Activated CD8-positive, alpha-beta T cell treated with anti-CD3 and anti-CD28 coated beads for 36 hours (primary cell): ENCODE measurements around the gene LCAT. TPM values are rescaled to one million over a fixed set of nuclear protein-coding genes. Genes with fewer than 3 reads are reported as not detected.
A peak's percentile ranks its signal among the peaks of the same experiment; 100 is the strongest.

Source experiments
- ATAC-seq: fragments of 200-7000 bp; cut with Tn5 transposase; one replicate; pipeline ENCODE4 v1.10.0; 2021; ENCODE audit warnings: mild to moderate bottlenecking, moderate library complexity
- CTCF ChIA-PET: fragments of 350-600 bp; sonication (Branson Sonifier 250); formaldehyde crosslinking; loops from one replicate; lab custom pipeline; 2021; ENCODE audit warnings: antibody characterized with exemption; lab: Charles Lee
- POLR2A ChIA-PET: fragments of 350-600 bp; sonication (Branson Sonifier 250); formaldehyde crosslinking; loops from one replicate; lab custom pipeline; 2021; ENCODE audit warnings: antibody characterized with exemption; lab: Charles Lee
- DNase-seq: peaks from one replicate; pipeline ENCODE4 v3.0.0-alpha.2; 2020
- H3K27ac Mint-ChIP-seq: one replicate; pipeline ENCODE4 v1.8.0; 2021; ENCODE audit warnings: mild to moderate bottlenecking, mixed read lengths
- H3K27me3 Mint-ChIP-seq: one replicate; pipeline ENCODE4 v1.8.0; 2021; ENCODE audit warnings: mixed read lengths
- H3K36me3 Mint-ChIP-seq: one replicate; pipeline ENCODE4 v1.8.0; 2021; ENCODE audit warnings: low read depth, mixed read lengths
- H3K4me1 Mint-ChIP-seq: one replicate; pipeline ENCODE4 v1.8.0; 2021; ENCODE audit warnings: low read depth, mixed read lengths
- H3K4me3 Mint-ChIP-seq: one replicate; pipeline ENCODE4 v1.8.0; 2021; ENCODE audit warnings: mild to moderate bottlenecking, moderate library complexity, mixed read lengths
- H3K9me3 Mint-ChIP-seq: one replicate; pipeline ENCODE4 v1.8.0; 2021; ENCODE audit warnings: mixed read lengths
- CTCF ChIP-seq: fragments of 200-600 bp; IDR thresholded peaks from one replicate; pipeline ENCODE4 v1.8.0; 2022; ENCODE audit warnings: antibody characterized with exemption, mild to moderate bottlenecking
- intact Hi-C: fragments of 100-400 bp; cut with micrococcal nuclease; formaldehyde crosslinking; loops from one replicate; pipeline ENCODE4 v1.10.0; 2022
- total RNA-seq, 2 experiments: library from RNA; stranded (reverse); gene quantifications; one replicate each; pipeline ENCODE4 v1.2.3, GENCODE V29; 2021

LCAT gene
- total RNA-seq, 2 experiments from 2014 or later = 10.6 to 14.3 TPM

DNA sequence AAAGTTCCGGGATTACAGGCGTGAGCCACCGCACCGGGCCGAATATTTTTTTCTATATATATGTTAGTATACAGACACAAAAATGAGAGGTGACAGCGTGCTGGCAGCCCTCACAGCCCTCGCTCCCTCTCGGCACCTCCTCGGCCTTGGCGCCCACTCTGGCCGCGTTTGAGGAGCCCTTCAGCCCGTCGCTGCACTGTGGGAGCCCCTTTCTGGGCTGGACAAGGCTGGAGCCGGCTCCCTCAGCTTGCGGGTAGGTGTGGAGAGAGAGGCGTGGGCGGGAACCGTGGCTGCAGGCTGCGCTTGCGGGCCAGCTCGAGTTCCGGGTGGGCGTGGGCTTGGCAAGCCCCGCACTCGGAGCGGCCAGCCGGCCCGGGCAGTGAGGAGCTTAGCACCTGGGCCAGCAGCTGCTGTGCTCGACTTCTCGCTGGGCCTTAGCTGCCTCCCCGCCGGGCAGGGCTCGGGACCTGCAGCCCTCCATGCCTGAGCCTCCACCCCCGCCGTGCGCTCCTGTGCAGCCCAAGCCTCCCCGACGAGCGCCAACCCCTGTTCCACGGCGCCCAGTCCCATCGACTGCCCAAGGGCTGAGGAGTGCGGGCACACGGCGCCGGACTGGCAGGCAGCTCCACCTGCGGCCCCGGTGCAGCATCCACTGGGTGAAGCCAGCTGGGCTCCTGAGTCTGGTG lies 38.2 kb upstream of the LCAT start:
- CTCF ChIA-PET = interaction anchor here (0.8 to 2.4 kb wide), 7 partner anchors 10 to 246 kb away, joined by 3 to 6 read pairs (median 3); no protein-coding TSS in a partner anchor
- TF ChIP-seq CTCF = no peak
- Mint-ChIP-seq H3K36me3 (no peaks in the 10 kb centered on the region), H3K9me3 (no peaks in the 10 kb centered on the region), H3K27ac (no peak overlapping the region), H3K4me1 (peaks cover 21% of the 10 kb centered on the region), H3K4me3 (no peak overlapping the region), H3K27me3 (no peaks in the 10 kb centered on the region)
- POLR2A ChIA-PET = no interaction called here
- ATAC-seq = no peak
- intact Hi-C loops = no loop called here
- DNase-seq = no peak

- H3K4me1 Mint-ChIP-seq = peaks cover 21% of the 10 kb centered on the region
- intact Hi-C loops = no loop called here
- no peak within 1 kb of the TSS for H3K27ac Mint-ChIP-seq
- H3K9me3 Mint-ChIP-seq = no peaks in the 10 kb centered on the region
- H3K4me3 Mint-ChIP-seq = no peak within 1 kb of the TSS
- H3K27me3 Mint-ChIP-seq = no peaks in the 10 kb centered on the region
- ChIA-PET CTCF (interaction anchor here (0.8 to 1.6 kb wide), 4 partner anchors 9 to 50 kb away, joined by 3 to 6 read pairs (median 4); no protein-coding TSS in a partner anchor), POLR2A (no interaction called here)
- H3K36me3 Mint-ChIP-seq = no peaks in the 10 kb centered on the region
- no peak for DNase-seq
- TF ChIP-seq CTCF = peak; percentile 39
- no peak for ATAC-seq
Observed at GRCh38 chr16:67979955-67980678, 36.2 kb upstream of the LCAT start, which contains the start of gene DPEP3. Gene DPEP3, minus strand, starts transcription at chr16:67980499. Its CDS starts 119 bp downstream, at chr16:67980380.

- ChIA-PET CTCF (interaction anchor here (0.9 to 1.1 kb wide), 3 partner anchors 12 to 139 kb away, joined by 3 to 4 read pairs (median 3); no protein-coding TSS in a partner anchor), POLR2A (interaction anchor here (0.7 to 1.1 kb wide), 3 partner anchors 10 to 45 kb away, joined by 3 to 4 read pairs (median 3); no protein-coding TSS in a partner anchor)
- Mint-ChIP-seq H3K36me3 (no peaks in the 10 kb centered on the region), H3K9me3 (no peaks in the 10 kb centered on the region), H3K27me3 (no peaks in the 10 kb centered on the region), H3K4me3 (no peak overlapping the region), H3K27ac (no peak overlapping the region), H3K4me1 (peaks cover under 1% of the 10 kb centered on the region)
- TF ChIP-seq CTCF = no peak
- no peak for ATAC-seq
- DNase-seq = no peak
- intact Hi-C loops = no loop called here
Observed at GRCh38 chr16:67977469-67978227, 33.7 kb upstream of the LCAT start.

DNA sequence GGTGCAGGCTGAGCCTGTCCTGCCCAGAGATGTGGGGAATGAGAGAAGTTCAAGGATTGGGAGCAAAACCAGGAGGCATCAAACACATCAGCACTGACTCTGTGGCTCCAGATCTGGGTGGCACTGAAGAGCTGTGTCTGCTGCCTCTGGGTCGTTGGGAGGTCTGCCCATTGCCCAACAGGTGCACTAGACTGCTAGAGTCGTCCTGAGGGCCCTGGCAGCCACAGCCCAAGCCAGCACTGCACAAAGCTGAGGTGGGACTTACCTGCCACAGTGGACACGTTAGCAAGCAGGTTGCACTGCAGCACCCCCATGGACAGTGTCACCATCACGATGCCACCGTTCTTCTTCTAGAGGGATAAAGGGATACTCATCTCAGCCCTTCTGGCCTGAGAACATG lies 33.1 kb upstream of the LCAT start:
- Mint-ChIP-seq H3K4me1 (no peaks in the 10 kb centered on the region), H3K36me3 (no peaks in the 10 kb centered on the region), H3K27me3 (no peaks in the 10 kb centered on the region), H3K27ac (no peak overlapping the region), H3K4me3 (no peak overlapping the region), H3K9me3 (no peaks in the 10 kb centered on the region)
- intact Hi-C loops = no loop called here
- ChIA-PET CTCF (no interaction called here), POLR2A (interaction anchor here (0.7 to 1.1 kb wide), 2 partner anchors 12 to 45 kb away, joined by 3 to 4 read pairs; no protein-coding TSS in a partner anchor)
- DNase-seq = no peak
- ATAC-seq = no peak
- no peak for TF ChIP-seq CTCF
